H1 (cell line): Measurements from ENCODE around the gene NT5C1B. TPM values are rescaled to one million over a fixed set of nuclear protein-coding genes. Genes with fewer than 3 reads are reported as not detected.

Source experiments
- CTCF ChIA-PET: fragments of 300-600 bp; sonication (Branson Sonifier 250); formaldehyde crosslinking; loops from one replicate; lab custom pipeline; 2021; ENCODE audit not compliant: partially characterized antibody; lab: Charles Lee
- POLR2A ChIA-PET: fragments of 300-600 bp; sonication (Branson Sonifier 250); formaldehyde crosslinking; loops from one replicate; lab custom pipeline; 2021; ENCODE audit warnings: inconsistent platforms; ENCODE audit not compliant: partially characterized antibody; lab: Charles Lee
- DNase-seq, 2 experiments: peaks; one replicate each; pipeline versions ENCODE4 v3.0.0 to v3.0.0-alpha.2; 2010 to 2022; ENCODE audit warnings: low spot score in 2 of 2, low read depth in 1 of 2, mixed read lengths in 1 of 2
- FAIRE-seq: peaks from 2 replicates; lab custom pipeline; 2011; peaks lifted over from hg19 to GRCh38; lab: Jason Lieb, UNC
- H2AFZ ChIP-seq: 2 replicates; pipeline ENCODE4 v1.8.1; 2012; ENCODE audit warnings: low read length, inconsistent platforms
- H2AK5ac ChIP-seq: 2 replicates; pipeline ENCODE4 v1.6.1; 2013; ENCODE audit warnings: low read depth, low read length
- H2BK120ac ChIP-seq: replicated peaks from 2 replicates; pipeline ENCODE3; 2013; ENCODE audit warnings: low read depth, low read length, inconsistent platforms
- H2BK12ac ChIP-seq: 2 replicates; pipeline ENCODE4 v1.6.1; 2013; ENCODE audit warnings: low read depth, low read length
- H2BK15ac ChIP-seq: 2 replicates; pipeline ENCODE4 v1.6.1; 2013; ENCODE audit warnings: low read length
- H2BK20ac ChIP-seq: 2 replicates; pipeline ENCODE4 v1.6.1; 2013; ENCODE audit warnings: low read length
- H2BK5ac ChIP-seq: 2 replicates; pipeline ENCODE4 v1.6.1; 2013; ENCODE audit warnings: low read depth, low read length
- H3K14ac ChIP-seq: 2 replicates; pipeline ENCODE4 v1.6.1; 2013; ENCODE audit warnings: inconsistent platforms; ENCODE audit not compliant: insufficient read length
- H3K18ac ChIP-seq: 2 replicates; pipeline ENCODE4 v1.6.1; 2013; ENCODE audit warnings: low read length; ENCODE audit errors: extremely low read depth
- H3K23ac ChIP-seq: 2 replicates; pipeline ENCODE4 v1.6.1; 2013; ENCODE audit warnings: inconsistent platforms; ENCODE audit not compliant: insufficient read length
- H3K23me2 ChIP-seq: 2 replicates; pipeline ENCODE4 v1.6.1; 2013; ENCODE audit warnings: low read depth, low read length
- H3K27ac ChIP-seq: 2 replicates; pipeline ENCODE4 v1.6.1; 2011; ENCODE audit warnings: low read depth, low read length, inconsistent platforms
- H3K27me3 ChIP-seq, 4 experiments: replicated peaks in 1 of 4; 1 replicate in 1 of 4; 2 replicates in 3 of 4; pipeline versions ENCODE4 v1.6.1 to v1.8.1; 2011 to 2013; ENCODE audit warnings: low read length in 3 of 4, mild to moderate bottlenecking in 3 of 4, inconsistent platforms in 2 of 4, mixed read lengths in 2 of 4, moderate library complexity in 1 of 4; ENCODE audit not compliant: control insufficient read depth in 3 of 4, insufficient read depth in 3 of 4; ENCODE audit errors: extremely low read depth in 1 of 4
- H3K36me3 ChIP-seq, 4 experiments: 2 replicates each; pipeline versions ENCODE4 v1.6.1 to v1.8.1; 2011 to 2013; ENCODE audit warnings: mild to moderate bottlenecking in 4 of 4, low read length in 3 of 4, moderate library complexity in 2 of 4, control low read depth in 1 of 4, inconsistent platforms in 1 of 4; ENCODE audit not compliant: insufficient read depth in 4 of 4, control insufficient read depth in 2 of 4
- H3K4ac ChIP-seq: replicated peaks from 2 replicates; pipeline ENCODE3; 2013; ENCODE audit warnings: low read length, low read depth, mixed read lengths, inconsistent platforms; ENCODE audit not compliant: insufficient read length
- H3K4me1 ChIP-seq, 4 experiments: replicated peaks in 1 of 4; 1 replicate in 1 of 4; 2 replicates in 3 of 4; pipeline versions ENCODE4 v1.6.1 to v1.8.1; 2011 to 2013; ENCODE audit warnings: low read length in 3 of 4, inconsistent platforms in 2 of 4, mixed read lengths in 1 of 4; ENCODE audit not compliant: insufficient read depth in 4 of 4, control insufficient read depth in 3 of 4
- H3K4me2 ChIP-seq, 2 experiments: 2 replicates each; pipeline versions ENCODE4 v1.6.1 to v1.8.1; 2011 to 2013; ENCODE audit warnings: low read depth in 2 of 2, low read length in 2 of 2, control low read depth in 1 of 2, inconsistent platforms in 1 of 2, mild to moderate bottlenecking in 1 of 2; ENCODE audit not compliant: insufficient read depth in 1 of 2
- H3K4me3 ChIP-seq, 4 experiments: fragments of 200-600, 300-600 bp in 1 of 4; sonication (generic), shearing (Covaris generic), sonication (Bioruptor Twin) in 1 of 4; 2 replicates each; pipeline versions ENCODE4 v1.5.1 to v1.8.1; 2011 to 2016; ENCODE audit warnings: low read length in 4 of 4, low read depth in 3 of 4, control low read depth in 2 of 4, inconsistent platforms in 2 of 4, mild to moderate bottlenecking in 2 of 4, mixed read lengths in 1 of 4, moderate library complexity in 1 of 4; ENCODE audit not compliant: insufficient read depth in 2 of 4; ENCODE audit errors: extremely low read depth in 1 of 4
- H3K56ac ChIP-seq: replicated peaks from 2 replicates; pipeline ENCODE3; 2013; ENCODE audit warnings: low read depth, mild to moderate bottlenecking, mixed read lengths, low read length, inconsistent platforms; ENCODE audit not compliant: insufficient read length
- H3K79me1 ChIP-seq: 2 replicates; pipeline ENCODE4 v1.6.1; 2013; ENCODE audit warnings: low read depth, low read length, control low read depth
- H3K79me2 ChIP-seq, 2 experiments: 2 replicates each; pipeline versions ENCODE4 v1.6.1 to v1.8.1; 2012 to 2013; ENCODE audit warnings: low read length in 2 of 2, mild to moderate bottlenecking in 2 of 2, inconsistent platforms in 1 of 2; ENCODE audit not compliant: insufficient read depth in 2 of 2, control insufficient read depth in 1 of 2
- H3K9ac ChIP-seq, 4 experiments: replicated peaks in 1 of 4; 1 replicate in 1 of 4; 2 replicates in 3 of 4; pipeline versions ENCODE4 v1.6.1 to v1.8.1; 2011 to 2013; ENCODE audit warnings: low read depth in 3 of 4, low read length in 3 of 4, control low read depth in 2 of 4, mild to moderate bottlenecking in 2 of 4, moderate library complexity in 2 of 4, inconsistent platforms in 1 of 4; ENCODE audit errors: extremely low read depth in 1 of 4
- H3K9me3 ChIP-seq, 2 experiments: 2 replicates each; pipeline versions ENCODE4 v1.6.1 to v1.8.1; 2012 to 2013; ENCODE audit warnings: mild to moderate bottlenecking in 2 of 2, moderate library complexity in 2 of 2, control low read depth in 1 of 2, inconsistent platforms in 1 of 2, low read depth in 1 of 2, low read length in 1 of 2, mixed read lengths in 1 of 2; ENCODE audit not compliant: insufficient read depth in 2 of 2
- H4K20me1 ChIP-seq, 2 experiments: replicated peaks in 1 of 2; 2 replicates each; pipeline versions ENCODE3 to v1.8.1; 2011 to 2013; ENCODE audit warnings: inconsistent platforms in 2 of 2, low read length in 2 of 2, mild to moderate bottlenecking in 1 of 2; ENCODE audit not compliant: insufficient read depth in 2 of 2, control insufficient read depth in 1 of 2
- H4K5ac ChIP-seq: 2 replicates; pipeline ENCODE4 v1.6.1; 2013; ENCODE audit warnings: low read length, low read depth, mixed read lengths, inconsistent platforms; ENCODE audit not compliant: insufficient read length
- H4K8ac ChIP-seq: 2 replicates; pipeline ENCODE4 v1.8.0; 2013; ENCODE audit warnings: mild to moderate bottlenecking, moderate library complexity, low read length, inconsistent platforms; ENCODE audit not compliant: insufficient read depth; ENCODE audit errors: extremely low read depth
- H4K91ac ChIP-seq: replicated peaks from 2 replicates; pipeline ENCODE3; 2013; ENCODE audit warnings: low read length, mixed read lengths, inconsistent platforms; ENCODE audit not compliant: insufficient read length
- CBX8 ChIP-seq: fragments of 300-800, 300-1000 bp; sonication (generic); IDR thresholded peaks from 2 replicates; pipeline ENCODE4 v1.7.1; 2016; ENCODE audit warnings: low read depth, low read length, borderline replicate concordance
- CEBPB ChIP-seq: IDR thresholded peaks from 2 replicates; pipeline ENCODE4 v1.6.1; 2012; ENCODE audit warnings: low read depth, low read length
- CHD2 ChIP-seq: IDR thresholded peaks from 2 replicates; pipeline ENCODE4 v1.6.1; 2012; ENCODE audit warnings: low read length, improper control_type of control experiment
- JUN ChIP-seq: IDR thresholded peaks from 2 replicates; pipeline ENCODE4 v1.6.1; 2011; ENCODE audit warnings: low read depth, mild to moderate bottlenecking, improper control_type of control experiment, low read length
- JUND ChIP-seq: IDR thresholded peaks from 2 replicates; pipeline ENCODE4 v1.6.1; 2011; ENCODE audit warnings: mild to moderate bottlenecking, improper control_type of control experiment, low read length
- KDM1A ChIP-seq: fragments of 200-600, 300-600 bp; sonication (generic); IDR thresholded peaks from 2 replicates; pipeline ENCODE4 v1.7.1; 2016; ENCODE audit warnings: mild to moderate bottlenecking, low read length, borderline replicate concordance
- POLR2AphosphoS5 ChIP-seq: IDR thresholded peaks from 2 replicates; pipeline ENCODE4 v1.6.1; 2011; ENCODE audit warnings: low read depth, low read length
- SAP30 ChIP-seq: fragments of 300-600 bp; sonication (generic); IDR thresholded peaks from 2 replicates; pipeline ENCODE4 v1.7.1; 2012; ENCODE audit warnings: low read length, moderate library complexity, mild to moderate bottlenecking, inconsistent platforms; ENCODE audit not compliant: insufficient read depth, insufficient replicate concordance
- TEAD4 ChIP-seq: IDR thresholded peaks from 2 replicates; pipeline ENCODE4 v1.6.1; 2012; ENCODE audit warnings: low read depth, low read length, inconsistent platforms, mixed read lengths
- polyA plus RNA-seq, 7 experiments: library from polyadenylated mRNA; depleted of rRNA in 3 of 7; stranded (reverse) in 5 of 7; unstranded in 2 of 7; fragments of >200 nt in 5 of 7; fragments of 200-250 nt in 2 of 7; gene quantifications; 1 replicate in 5 of 7; 2 replicates in 1 of 7; 4 replicates in 1 of 7; pipeline versions ENCODE4 v1.2.1 to v1.2.3, GENCODE V29; 2011 to 2013; ENCODE audit warnings: missing spikeins in 2 of 7, mixed read lengths in 2 of 7
- total RNA-seq: library from RNA; stranded (reverse); fragmentation: NEBNext Ultra II Directional; extraction: Animal tissue kit (Norgen Biotek cat#: 25700); gene quantifications from 2 replicates; pipeline ENCODE4 v1.2.1, GENCODE V29; 2021
- TF ChIP-seq, protein P1 (sequence below): IDR thresholded peaks from 2 replicates; pipeline ENCODE4 v1.6.1; 2011; ENCODE audit warnings: low read depth, mild to moderate bottlenecking, low read length; ENCODE audit not compliant: insufficient read depth

Gene NT5C1B
- total and polyA plus RNA-seq, 2 of the 8 experiments (the other 6 are each of a cell fraction or from before 2014, with no cell fraction given): not detected

DNA sequence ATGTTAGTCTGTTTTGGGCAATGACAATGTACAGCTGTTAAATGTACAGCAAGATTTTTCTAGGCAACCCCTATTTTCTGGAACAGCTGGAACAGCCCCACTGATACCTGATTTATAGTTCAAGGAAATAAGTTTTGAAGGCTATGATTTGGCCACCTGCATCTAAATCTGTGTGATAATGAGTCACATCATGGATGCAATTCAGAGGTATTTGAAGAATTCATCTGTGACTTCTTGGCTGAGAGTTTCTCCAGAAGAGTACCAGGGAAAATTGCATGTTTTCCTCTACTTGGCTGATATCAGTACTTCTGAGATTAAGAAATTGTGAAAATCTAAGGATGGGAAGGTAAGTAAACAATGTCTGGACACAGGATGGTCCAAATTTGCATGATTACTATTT, 40.7 kb upstream of the NT5C1B start:
- no peak for DNase-seq
- H3K9ac ChIP-seq: no peak overlapping the region
- POLR2A ChIA-PET: no interaction called here

More for the DNA sequence above, 40.7 kb upstream of the NT5C1B start:
- H3K4ac ChIP-seq: no peak overlapping the region
- H4K5ac ChIP-seq: no peak overlapping the region
- no peaks in the 10 kb centered on the region for H3K4me1 ChIP-seq
- peaks cover 8 to 9% of the 10 kb centered on the region in 2 experiments; a peak in 1 of 4 replicates for H3K9me3 ChIP-seq
- H3K79me1 ChIP-seq: no peaks in the 10 kb centered on the region
- no peak overlapping the region for H3K56ac ChIP-seq
- H2AFZ ChIP-seq: no peak overlapping the region
- H3K23me2 ChIP-seq: peaks cover 2% of the 10 kb centered on the region; the same call in 1 of the 2 replicates
- FAIRE-seq: no peak
- H3K14ac ChIP-seq: no peak overlapping the region
- H3K4me2 ChIP-seq: no peak overlapping the region
- H3K18ac ChIP-seq: no peak overlapping the region
- H4K91ac ChIP-seq: no peak overlapping the region
- H2BK120ac ChIP-seq: no peak overlapping the region
- CTCF ChIA-PET: interaction anchor here (1.1 kb wide), 1 partner anchor 23 kb away, joined by 4 read pairs; no protein-coding TSS in a partner anchor
- TF ChIP-seq CBX8: no peak
- TF ChIP-seq POLR2AphosphoS5: no peak
- TF ChIP-seq TEAD4: no peak
- no peak for TF ChIP-seq SAP30
- TF ChIP-seq CHD2: no peak
- no peak for TF ChIP-seq KDM1A
- no peak for TF ChIP-seq JUN
- TF ChIP-seq JUND: no peak
- TF ChIP-seq, protein P1, sequence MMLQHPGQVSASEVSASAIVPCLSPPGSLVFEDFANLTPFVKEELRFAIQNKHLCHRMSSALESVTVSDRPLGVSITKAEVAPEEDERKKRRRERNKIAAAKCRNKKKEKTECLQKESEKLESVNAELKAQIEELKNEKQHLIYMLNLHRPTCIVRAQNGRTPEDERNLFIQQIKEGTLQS: no peak
- TF ChIP-seq CEBPB: no peak
- H2BK20ac ChIP-seq: no peak overlapping the region
- H2AK5ac ChIP-seq: no peak overlapping the region
- no peak overlapping the region for H4K8ac ChIP-seq
- H3K79me2 ChIP-seq: no peaks in the 10 kb centered on the region
- no peak overlapping the region for H2BK5ac ChIP-seq
- H3K23ac ChIP-seq: no peak overlapping the region
- no peaks in the 10 kb centered on the region for H4K20me1 ChIP-seq
- H3K4me3 ChIP-seq: no peak overlapping the region
- no peaks in the 10 kb centered on the region for H3K27me3 ChIP-seq
- H2BK12ac ChIP-seq: no peak overlapping the region
- no peak overlapping the region for H2BK15ac ChIP-seq
- H3K36me3 ChIP-seq: no peaks in the 10 kb centered on the region
- no peak overlapping the region for H3K27ac ChIP-seq
